Hepatocyte (in vitro differentiated cells): Measurements from ENCODE around the gene PHF14.

Experiments
- CTCF ChIP-seq: fragments of 200-600 bp; sonication (generic); IDR thresholded peaks from 2 replicates; pipeline ENCODE4 v1.5.1; 2016; ENCODE audit warnings: antibody characterized with exemption, mild to moderate bottlenecking; ENCODE audit not compliant: poor library complexity
- EZH2 ChIP-seq: fragments of 200-600 bp; sonication (generic); IDR thresholded peaks from 2 replicates; pipeline ENCODE4 v1.6.1; 2016; ENCODE audit warnings: antibody characterized with exemption, mild to moderate bottlenecking, borderline replicate concordance
- EZH2phosphoT487 ChIP-seq: fragments of 200-600 bp; sonication (generic); IDR thresholded peaks from one replicate; pipeline ENCODE4 v1.6.1; 2018; ENCODE audit warnings: antibody characterized with exemption, mild to moderate bottlenecking, low read depth, moderate library complexity; ENCODE audit not compliant: unreplicated experiment, severe bottlenecking

- no peak for TF ChIP-seq CTCF
- TF ChIP-seq EZH2phosphoT487 = no peak
- TF ChIP-seq EZH2 = no peak
Observed at GRCh38 chr7:11128498-11128897, 154.8 kb downstream of the PHF14 start.
